GM18526 (cell line): Measurements from ENCODE around the gene SHANK2.

Experiments
- POLR2A ChIP-seq: IDR thresholded peaks from 3 replicates; pipeline ENCODE4 v1.6.1; 2011; ENCODE audit not compliant: insufficient read length; ENCODE audit errors: extremely low read depth

SHANK2 gene

DNA sequence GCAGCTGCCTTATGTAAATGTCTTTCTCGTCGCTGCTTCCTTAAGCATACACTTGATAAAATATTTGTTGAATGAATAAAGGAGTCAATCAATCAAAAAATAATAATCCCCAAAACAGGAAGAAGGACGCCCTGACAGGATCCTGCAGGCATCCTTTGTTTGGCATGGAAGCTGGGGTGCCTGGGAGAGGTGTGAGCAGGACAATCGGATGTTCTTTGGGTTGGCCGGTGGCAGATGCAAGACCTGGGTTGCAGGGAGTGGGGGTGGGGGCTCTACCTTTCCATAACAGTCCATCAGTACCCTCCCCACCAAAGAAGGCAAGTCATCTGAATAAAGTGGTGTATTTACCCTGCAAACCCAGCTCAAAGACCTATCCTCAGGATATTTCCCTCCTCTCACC is 1.4 kb upstream of the SHANK2 start:
- TF ChIP-seq POLR2A = no peak

DNA sequence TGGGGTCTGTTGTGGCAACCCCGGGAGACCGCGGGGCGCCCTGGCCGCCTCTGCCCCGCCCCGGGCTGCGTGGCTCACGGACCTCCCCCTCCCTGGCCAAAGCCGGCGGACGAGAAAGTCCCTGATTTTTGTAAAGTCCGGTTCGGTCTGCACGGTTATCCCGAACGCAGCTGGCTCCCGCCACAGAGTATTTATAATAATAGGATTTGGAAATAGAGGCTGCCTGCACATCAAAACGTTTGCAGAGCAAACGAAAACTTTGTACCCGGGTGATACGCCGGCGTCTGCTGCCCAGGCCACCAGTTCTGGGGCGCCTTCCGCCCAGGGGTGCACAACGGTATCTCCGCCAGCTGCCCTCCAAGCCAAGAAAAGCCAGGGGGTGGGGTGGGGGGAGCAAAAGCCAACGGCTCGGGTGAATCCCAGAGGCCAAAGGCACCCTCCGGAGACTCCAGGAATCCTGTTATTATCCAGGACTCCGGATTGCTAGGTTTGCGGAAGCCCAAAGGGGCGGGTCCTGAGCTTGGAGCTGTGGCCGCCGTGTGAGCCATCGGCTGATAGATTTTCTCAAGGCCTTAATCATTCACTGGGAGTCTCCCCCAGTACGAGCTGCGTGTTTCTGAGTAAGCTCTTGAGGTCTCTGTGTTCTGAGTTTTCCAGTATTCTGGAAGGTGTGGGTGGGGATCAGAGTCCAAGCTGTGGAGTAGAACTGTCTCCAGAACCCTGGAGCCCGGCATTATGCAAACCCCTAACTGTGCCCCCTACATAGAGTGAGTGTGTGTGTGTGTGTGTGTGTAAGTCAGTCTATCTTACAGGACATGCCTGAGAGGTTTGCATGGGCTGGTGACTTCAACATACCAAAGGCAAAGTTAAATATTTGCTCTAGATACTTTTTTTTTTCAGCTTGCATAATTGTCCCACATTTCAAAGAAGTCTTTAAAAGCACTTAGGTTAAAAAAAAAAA is 673 bp upstream of the SHANK2 start:
- TF ChIP-seq POLR2A = no peak

DNA sequence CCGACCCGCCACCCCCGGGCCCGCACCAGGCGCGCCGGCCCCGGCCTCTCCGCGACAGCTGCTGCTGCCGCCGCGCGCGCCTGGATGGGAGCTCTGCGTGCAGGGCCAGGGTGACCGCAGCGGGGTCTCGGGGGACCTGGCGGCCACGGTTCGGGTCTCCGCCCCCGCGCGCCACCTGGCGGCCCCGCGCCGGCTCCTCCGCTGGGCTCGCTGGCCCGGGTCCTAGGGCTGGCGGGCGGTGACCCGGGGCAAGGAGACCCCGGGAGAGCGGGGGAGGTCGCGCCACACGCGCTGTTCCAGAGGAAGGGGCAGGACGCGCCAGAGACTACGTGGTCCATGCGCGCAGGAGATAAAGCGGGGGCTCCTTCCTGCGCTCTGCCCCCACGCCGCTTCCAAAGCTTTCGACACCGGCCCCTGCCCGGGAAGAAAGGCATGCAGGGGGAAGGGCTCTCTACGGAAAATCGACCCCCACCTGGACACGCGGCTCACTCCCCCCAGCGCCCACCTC is 562 bp downstream of the SHANK2 start:
- TF ChIP-seq POLR2A = no peak

DNA sequence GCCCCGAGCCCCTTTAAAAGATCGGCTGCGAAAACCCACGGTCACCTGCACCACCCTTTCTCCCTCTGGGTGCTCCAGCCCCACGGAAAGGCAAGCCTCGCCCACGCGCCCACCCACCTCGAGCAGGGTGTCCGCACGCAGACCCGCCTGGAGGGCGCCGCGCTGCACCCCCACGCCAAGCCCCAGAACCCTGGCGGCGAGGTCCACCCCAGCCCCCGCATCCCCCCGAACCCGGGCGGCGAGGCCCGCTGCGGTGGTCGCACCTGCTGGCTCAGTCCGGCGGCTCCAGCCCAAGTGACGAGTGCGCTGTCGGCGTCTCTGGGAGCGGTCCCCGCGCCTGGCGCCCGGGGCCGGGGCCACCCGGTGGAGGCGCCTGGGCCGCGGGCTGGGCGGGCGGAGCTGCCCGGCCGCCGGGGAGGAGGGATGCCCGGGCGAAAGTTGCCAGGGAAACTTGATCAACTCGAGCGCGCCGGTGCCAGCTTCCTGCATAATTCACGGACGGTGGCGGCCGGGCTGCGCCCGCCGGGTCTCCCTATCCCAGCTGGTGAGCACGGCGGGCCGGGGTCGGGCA is 1.1 kb downstream of the SHANK2 start:
- no peak for TF ChIP-seq POLR2A

DNA sequence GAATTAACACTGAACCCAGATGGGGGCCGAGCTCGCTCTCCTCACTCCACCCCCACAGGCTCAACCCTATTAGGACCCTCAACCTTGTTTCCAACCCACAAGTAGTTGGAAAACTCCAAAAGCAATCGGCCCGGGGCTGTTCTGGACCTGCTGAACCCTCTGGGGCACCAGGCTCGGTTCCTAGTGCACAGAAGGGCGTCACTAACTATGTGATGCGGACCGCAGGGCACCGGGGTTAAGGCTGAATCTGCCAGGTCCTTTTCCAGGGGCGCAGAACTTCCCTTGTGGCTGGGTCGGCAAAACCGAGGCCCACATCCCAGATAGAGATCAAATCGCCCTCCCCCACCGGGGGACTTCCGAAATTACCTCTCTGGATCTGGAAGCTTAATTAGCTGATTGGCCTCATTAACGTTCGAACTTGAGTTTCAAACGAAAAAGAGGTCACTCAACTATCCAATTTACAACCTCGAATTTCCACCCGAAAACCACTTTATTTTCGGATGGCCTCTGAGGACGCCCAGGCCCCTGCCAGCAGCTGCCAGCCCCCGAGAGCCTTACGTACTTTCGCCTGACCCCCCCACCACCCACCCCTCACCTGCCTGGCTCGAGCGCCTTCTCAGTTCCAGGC is 1.7 kb downstream of the SHANK2 start:
- TF ChIP-seq POLR2A = no peak

DNA sequence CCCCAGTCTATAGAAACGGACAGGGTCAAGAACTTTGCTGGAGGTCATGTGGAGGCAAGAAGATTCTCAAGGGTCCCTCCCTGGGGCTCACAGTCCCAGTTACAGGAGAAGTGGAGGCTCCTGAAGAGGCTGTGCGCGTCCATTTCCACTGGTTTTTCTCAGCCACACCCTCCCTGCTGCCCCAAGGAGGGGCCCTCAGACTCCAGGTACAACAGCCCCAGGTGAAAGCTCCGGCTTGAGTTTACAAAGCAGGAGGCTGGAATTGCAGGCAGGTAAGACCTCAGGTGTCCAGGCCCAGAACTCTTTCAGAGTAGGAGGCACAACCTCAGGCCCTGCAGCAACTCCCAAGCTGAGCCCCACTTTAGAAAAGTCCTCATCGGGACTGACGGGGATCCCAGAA is 3.1 kb downstream of the SHANK2 start:
- no peak for TF ChIP-seq POLR2A

DNA sequence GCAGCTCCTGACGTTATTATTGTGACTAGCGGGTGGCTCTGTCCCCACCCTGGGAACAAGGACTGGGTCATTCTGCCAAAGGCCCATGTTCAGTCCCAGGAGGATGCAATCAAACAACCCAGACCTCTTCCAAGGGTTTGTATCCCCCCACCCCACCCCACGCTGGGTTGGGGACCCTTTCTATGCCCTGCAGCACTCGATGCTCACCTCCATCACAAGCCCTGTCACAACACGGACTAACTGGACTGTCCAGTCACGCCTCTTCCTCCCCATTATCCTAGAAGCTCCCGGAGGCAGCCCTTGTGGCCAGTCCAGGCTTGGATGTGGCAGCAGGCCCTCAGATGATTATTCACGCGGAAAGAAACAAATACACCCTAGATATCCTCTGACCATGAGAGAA is 3.7 kb downstream of the SHANK2 start:
- no peak for TF ChIP-seq POLR2A

DNA sequence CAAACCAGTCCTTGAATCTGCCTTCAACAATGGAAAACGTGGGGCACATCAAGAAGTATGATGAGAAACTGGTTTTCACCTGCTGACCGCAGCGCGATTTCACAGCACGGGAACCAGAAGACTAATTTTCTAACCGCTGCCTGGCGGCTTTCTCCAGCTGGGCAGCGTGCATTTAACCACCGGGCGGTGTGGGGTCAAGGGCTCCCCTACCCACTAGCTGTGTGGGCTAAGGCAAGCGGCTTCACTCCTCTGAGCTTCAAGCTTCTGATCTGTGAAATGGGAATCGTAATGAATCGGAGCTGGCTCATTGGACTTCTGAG is 4.2 kb downstream of the SHANK2 start:
- TF ChIP-seq POLR2A = no peak

DNA sequence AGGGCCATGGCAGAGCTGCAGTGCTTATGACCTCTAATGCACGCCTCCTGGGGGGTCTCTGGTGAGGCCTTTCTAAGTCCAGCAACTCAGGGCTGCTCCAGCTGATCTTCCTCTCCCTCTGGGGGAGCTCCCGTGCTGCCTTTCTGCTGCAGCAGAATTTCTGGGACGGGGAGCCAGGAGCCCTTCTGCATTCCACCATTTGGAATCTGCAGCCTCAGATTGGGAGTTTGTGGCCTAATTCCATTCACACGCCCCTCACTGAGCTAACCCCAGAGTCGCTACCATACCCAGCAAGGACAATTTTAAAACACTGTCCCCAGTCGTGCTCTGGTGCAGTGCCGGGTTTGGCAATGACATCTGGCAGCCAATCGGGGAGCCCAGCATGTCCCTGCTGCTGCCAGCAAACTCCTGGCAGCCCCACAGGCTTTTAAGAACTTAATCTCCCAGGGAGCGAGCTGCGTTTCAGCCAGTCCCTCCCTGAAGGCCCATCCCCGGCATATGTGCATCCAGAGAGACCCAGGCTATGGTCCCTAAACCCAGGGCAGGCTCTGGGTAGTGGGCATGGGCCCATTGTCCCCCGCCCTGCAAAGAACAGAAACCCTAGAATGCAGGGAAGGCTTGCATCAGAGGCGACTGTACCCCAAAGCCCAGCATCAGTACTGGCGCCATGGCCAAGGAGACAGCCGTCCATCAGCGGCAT is 4.7 kb downstream of the SHANK2 start:
- TF ChIP-seq POLR2A = no peak

DNA sequence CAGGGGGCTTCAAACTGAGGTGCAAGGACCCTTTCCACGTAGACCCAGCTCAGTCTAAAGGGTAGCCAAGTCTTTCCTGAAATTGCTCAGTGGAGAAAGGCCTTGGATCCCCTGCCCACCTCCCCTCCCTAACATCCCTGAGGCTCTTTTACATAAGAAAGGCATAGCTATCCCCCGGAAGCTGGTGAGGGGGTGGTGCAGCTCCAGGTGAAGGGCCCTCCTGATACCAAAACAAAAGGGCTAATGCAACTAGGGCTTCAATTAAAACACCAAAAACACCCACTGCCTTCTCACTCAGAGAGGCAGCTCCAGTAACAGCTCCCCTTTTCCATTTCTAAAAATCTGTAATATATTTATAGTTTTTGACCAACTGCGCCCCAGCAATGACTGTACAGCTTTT is 5.8 kb downstream of the SHANK2 start:
- TF ChIP-seq POLR2A = no peak

DNA sequence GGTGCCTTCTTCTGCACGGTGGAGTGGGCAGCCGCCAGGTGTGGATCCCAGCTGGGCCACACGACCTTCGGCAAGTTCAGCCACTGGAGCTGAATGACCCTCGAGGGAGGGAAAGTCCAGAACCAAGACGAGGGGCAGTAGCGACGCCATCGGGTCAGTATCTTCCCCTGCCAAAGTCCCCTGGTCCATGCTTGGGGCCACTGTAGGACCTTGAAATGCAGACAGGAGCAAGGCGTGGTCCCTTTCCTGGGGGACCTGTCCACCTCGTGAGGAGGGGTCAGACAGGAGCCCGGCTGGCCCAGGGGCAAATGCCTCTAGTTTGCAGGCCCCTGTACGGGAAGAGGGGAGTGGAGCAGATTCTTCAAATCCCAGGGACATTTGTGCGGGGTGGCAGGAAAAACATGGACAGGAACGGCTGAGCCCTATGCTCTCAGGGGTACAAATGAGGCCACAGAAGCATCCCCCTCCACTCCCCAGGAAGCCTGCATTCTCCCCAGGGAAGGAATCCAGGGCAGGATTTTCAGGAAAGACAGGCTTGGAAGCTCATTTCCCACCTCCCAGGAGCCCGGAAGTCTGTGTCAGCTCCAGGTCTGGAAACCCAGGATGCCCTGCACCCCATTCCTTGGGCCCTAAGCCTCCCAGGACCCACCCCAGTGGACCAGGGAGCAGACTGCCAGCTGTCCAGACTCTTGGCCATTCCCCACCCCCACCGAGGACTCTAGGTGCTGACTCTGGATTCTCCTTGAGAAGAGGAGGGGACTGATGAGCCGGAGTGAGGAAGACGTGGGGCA is 6.6 kb downstream of the SHANK2 start:
- TF ChIP-seq POLR2A = no peak

DNA sequence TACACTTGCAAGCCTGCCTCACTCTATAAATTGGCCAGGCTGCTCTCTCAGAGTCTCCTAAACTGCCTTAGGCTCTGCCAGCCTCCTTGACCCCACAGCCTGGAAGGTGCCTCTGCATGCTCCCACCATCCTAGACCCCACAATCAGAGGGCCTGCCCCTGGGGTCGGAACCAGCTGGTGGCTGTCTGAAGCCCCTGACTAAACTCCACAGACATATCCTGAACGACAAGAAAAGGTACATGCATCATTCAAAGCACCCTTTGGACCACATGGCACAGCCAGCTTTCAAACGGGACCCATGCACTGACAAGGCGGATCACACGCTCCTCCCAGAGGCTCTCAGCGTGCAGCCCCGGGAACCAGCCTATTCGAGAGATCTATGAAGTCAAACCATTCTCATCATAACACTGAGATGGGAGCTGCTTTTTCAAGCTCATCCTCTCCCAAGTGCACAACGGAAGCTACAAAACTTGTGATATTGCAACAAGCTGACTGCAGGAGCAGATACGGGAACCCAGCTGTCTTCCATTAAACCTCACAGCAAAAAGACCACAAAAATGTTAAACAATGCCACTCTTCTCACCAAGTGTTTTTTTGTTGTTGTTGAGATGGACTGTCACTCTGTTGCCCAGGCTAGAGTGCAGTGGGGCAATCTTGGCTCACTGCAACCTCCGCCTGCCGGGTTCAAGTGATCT is 8.1 kb downstream of the SHANK2 start:
- no peak for TF ChIP-seq POLR2A

DNA sequence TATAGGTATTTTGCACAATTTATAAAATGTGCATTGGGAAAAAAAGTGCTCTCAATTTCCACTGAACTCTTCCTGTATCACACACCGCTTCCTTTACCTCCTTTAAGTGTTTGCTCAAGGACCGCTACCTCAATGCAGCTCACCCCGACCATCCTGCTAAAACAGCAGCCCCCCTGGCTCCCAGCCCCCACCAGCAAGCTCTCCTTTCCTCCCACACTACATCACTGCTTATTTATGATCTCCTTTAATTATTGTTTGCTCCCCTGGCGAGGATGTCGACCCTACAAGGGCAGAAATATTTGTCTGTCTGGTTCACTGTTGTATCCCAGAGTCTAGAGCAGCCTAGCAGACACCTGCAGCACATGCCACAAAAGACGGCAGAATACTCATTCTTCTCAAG is 10.0 kb downstream of the SHANK2 start:
- TF ChIP-seq POLR2A = no peak

DNA sequence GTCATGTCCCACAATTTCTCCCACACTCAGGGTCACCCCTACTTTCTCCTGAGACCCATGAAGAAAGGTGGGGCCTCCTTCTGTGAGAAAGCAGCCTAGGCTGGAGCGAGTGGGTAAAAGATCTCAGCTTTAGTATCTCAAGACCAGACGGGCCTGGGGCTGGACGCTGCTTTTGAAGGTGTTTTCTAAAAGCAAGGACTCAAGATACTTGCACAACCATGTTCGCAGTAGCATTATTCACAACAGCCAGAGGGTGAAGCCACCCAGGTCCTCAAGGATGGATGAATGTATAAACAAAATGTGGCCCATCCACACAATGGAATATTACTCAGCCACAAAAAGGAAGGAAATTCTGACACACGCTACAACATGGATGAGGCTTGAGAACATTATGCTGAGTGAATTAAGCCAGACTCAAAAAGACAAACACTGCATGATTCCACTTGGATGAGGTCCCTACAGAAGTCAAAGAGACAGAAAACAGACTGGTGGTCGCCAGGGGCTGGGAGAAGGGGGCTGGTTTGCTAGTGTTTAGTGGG is 10.6 kb downstream of the SHANK2 start:
- no peak for TF ChIP-seq POLR2A
